Tibial nerve (tissue), 4 donors: ENCODE measurements around the gene ADRA2C.

ENCODE experiments used
- CTCF ChIP-seq, 5 experiments: fragments of 200-600 bp in 3 of 5; fragments of 450-650 bp in 2 of 5; sonication (generic) in 3 of 5; IDR thresholded peaks; one replicate each; pipeline ENCODE4 v1.5.1; 2016 to 2019; ENCODE audit warnings: antibody characterized with exemption in 5 of 5, mild to moderate bottlenecking in 3 of 5, moderate library complexity in 2 of 5
- EP300 ChIP-seq, 2 donors: sonication (generic); formaldehyde crosslinking; IDR thresholded peaks; one replicate each; pipeline ENCODE4 v1.6.1; 2017; ENCODE audit warnings: antibody characterized with exemption in 2 of 2, mild to moderate bottlenecking in 1 of 2
- POLR2A ChIP-seq, 2 donors: fragments of 450-650 bp; IDR thresholded peaks; one replicate each; pipeline ENCODE4 v1.6.1; 2017; ENCODE audit warnings: antibody characterized with exemption in 2 of 2, mild to moderate bottlenecking in 2 of 2, moderate library complexity in 2 of 2

GRCh38 chr4:3718462-3718861 is 47.7 kb upstream of the ADRA2C start:
- no peak for TF ChIP-seq CTCF (IDR thresholded peaks at IDR 0.05)
- TF ChIP-seq POLR2A (IDR thresholded peaks at IDR 0.05), result no peak
- no peak for TF ChIP-seq EP300 (IDR thresholded peaks at IDR 0.05)
